Activated gamma-delta T cell (primary cell): ENCODE measurements around the gene CLCN1.
"Not testable (repeated sequence)": the region's sequence is repeated elsewhere in the genome, so short reads cannot be mapped to it uniquely, and the experiment has no call there.

Source experiments
- DNase-seq: peaks from one replicate; lab custom pipeline; 2025; lab: John Stamatoyannopoulos, UW
- total RNA-seq, 2 donors: gene quantifications; one replicate each; lab custom pipeline; 2026; lab: John Stamatoyannopoulos, UW

Gene CLCN1
- 0.10 to 0.87 reads per million in 2 donors for total RNA-seq

DNA sequence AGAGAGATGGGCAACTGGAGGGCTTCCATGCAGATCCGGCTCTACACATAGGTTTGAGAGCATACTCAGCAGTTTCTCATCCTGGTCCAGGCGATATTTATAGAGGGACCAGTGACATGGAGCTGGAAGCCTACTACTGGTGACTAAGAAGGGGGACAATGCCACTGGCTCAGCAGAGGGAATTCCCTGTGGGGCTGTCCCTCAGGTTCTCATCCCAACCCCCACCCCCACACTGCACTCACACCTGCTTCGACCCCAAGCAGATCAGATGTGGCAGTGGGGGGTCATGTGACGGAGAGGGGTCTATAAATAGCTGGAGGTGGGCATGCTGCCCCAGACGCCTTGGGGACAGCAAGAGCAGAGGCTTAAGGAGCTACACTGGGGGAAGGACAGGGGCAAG, at the start of gene CLCN1:
CLCN1 (plus strand) TSS at position 336 of the 400 bp plus-strand sequence. CDS start 102 bp downstream, outside the sequence.
- no peak for DNase-seq

DNA sequence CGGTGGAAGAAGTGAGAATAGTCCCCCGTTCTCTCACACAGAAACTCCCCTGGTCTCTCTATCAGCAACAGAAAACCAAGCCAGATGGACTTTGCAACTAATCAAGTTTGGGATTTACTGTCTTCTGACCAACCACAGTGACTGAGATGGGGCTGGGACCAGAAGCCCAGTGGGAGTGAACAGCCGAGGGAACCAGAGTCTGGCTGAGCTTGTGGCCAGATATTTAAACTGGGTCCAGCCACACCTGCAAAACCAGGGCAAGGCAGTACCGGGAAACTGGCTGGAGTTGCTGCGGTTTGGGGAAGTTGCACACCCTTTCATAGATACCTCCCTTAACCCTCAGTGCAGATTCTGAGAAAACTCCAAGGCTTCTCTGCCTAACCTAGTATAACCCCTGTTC, 46.7 kb upstream of the CLCN1 start:
- DNase-seq, result no peak

DNA sequence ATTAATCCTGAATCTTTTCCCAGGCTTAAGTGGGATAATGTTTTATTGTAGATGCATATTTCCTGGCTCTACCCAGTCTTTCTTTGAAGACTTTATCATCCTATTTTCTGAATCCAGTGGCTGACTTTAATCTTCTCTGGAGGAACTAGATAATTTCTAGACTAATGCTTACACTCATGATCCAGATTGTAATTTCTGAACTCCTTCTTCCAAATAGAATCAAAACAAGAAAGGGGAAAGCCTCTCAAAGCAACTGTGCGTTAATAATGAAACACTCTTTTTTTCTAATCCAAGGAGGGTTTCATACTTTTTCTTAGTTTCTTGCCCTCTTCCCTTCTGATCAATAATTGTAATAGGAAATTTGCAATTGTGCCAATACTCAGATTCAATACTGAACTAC, 44.7 kb upstream of the CLCN1 start:
- DNase-seq, result no peak

DNA sequence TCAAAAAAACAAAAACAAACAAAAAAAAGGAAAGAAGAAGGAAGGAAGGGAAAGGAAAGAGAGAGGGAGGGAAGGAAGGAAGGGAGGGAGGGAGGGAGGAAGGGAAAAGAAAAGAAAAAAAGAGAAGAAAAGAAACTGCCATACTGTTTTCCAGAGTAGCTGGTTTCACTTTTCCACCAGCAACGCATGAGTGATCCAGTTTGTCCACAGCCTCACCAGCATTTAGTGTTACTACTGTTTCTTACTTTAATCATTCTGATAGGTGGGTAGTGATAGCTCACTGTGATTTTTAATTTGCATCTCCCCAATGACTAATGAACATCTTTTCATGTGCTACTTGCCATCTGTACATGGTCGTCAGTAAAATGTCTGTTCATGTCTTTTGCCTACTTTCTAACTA, 43.0 kb upstream of the CLCN1 start:
- no peak for DNase-seq

DNA sequence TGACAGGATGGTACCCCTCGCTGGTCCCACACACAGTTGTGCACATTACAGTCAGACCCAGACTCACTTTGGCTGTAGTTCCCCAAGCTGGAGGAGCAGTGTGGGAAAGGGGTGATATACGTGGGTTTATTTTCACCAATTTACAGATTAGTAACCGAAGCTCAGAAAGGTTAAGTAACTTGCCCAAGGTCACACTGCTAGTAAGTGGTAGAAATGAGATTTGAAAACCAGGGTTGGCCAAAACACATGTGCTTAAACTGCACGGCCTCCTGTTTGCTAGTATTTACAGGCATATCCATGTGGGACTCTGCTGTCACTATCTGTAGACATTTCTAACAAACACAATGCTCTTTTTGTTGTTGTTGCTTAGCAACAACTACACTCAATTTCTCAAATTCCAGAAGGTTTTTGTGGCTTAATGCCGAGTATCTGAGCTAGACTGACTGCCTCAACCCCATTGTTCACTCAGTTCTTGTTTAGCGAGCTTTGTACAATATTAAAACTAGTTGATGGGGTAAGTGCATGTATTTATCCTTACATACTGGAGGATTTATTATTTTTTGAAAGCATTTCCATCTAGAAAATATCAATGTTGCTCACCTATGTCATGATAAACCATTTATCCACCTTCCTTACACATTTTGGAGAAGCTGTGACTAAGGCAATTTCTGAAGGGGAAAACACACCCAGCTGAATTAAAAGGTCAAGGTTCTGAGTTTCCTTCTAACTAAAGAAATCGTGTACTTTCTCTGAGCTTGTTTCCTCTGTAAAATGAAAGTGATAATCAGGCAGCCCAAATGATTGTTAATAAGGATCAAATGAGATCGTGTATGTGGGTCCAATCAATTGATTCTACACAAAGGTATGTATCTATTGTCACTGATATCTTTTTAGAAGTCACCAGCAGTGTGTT, 36.5 kb upstream of the CLCN1 start:
- no peak for DNase-seq

DNA sequence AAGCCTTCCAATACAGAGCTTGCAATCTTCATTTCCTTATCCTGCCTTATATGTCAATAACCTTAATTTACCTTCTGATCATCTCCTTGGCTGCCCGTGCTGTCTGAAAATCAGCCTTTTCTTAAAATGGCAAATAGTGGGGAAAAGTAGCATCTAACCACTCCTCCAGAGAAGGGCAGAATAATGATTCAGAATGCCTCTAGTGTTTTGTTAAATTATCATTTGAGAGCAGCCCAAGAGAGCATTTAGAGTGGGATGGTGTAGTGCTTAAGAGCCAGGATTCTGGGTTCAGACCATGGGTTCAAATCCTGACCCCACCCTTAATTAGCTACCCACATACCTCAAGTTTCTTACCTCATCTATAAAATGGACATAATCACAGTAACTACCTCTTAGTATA, 35.8 kb upstream of the CLCN1 start:
- no peak for DNase-seq

DNA sequence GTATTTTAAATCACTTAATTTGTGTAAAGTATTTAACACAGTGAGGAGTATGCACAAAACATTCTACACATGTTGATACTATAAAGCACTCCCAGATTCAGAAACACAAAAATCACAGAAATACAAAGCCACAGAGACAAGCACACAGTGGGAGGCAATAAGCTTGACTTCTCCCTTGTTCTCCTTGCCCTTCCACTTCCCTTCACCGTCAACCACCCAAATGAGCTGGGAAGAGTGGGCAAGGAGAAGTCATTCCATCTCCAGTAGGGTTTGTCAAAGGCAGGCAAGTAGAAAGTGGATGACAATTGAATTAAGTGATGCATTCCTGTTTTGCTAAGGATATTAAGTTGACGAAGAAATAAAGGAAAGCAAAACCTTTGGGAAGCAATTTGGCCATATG, 35.3 kb upstream of the CLCN1 start:
- DNase-seq, result no peak

DNA sequence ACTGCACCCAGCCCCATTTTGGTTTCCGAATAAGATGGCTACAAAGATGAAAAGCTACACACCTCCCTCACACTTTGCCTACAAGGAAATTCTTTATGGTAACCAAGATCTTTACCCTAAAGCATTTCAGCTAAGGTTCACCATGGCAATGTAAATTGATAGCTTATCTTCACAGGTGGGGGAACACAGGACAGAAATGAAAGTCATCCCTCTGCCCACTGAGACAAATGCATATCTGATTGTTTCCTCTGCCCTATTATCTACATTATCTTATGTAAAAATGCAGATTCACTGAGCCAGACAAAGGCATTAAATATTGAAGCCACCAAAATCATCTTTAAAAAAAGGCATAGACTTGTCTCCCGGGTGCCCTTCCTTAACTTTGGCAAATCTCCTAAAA, 34.4 kb upstream of the CLCN1 start:
- DNase-seq, result no peak

DNA sequence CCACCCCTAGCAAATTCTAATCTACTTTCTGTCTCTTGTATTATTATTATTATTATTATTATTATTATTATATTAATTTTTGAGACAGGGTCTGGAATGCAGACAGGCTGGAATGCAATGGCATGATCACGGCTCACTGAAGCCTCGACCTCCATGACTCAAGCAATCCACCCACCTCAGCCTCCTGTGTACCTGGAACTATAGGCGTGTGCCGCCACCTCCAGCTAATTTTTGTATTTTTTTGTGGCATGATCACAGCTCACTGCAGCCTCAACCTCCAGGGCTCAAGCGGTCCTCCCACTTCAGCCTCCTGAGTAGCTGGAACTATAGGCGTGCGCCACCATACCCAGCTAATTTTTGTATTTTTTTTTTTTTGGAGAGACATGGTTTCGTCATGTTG, 33.8 kb upstream of the CLCN1 start:
- no peak for DNase-seq

DNA sequence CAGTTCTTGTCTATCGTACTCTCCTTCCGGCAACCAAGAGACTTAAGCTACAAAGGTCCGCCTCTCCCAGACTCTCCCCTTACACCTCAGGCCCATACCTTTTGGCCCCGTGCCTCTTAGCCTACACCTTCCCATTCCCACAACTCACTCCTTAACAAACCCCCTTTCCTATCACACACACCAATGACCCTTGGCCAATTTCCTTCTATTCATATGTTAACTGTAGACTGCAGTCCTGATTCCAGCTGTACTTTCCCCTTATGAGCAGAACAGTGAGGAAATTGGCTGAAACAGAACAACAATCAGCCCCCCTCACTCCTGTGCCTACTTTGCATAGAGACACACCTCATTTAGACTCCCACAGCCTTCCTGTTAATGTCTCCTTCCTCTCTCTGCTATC, 32.5 kb upstream of the CLCN1 start:
- DNase-seq, result no peak

DNA sequence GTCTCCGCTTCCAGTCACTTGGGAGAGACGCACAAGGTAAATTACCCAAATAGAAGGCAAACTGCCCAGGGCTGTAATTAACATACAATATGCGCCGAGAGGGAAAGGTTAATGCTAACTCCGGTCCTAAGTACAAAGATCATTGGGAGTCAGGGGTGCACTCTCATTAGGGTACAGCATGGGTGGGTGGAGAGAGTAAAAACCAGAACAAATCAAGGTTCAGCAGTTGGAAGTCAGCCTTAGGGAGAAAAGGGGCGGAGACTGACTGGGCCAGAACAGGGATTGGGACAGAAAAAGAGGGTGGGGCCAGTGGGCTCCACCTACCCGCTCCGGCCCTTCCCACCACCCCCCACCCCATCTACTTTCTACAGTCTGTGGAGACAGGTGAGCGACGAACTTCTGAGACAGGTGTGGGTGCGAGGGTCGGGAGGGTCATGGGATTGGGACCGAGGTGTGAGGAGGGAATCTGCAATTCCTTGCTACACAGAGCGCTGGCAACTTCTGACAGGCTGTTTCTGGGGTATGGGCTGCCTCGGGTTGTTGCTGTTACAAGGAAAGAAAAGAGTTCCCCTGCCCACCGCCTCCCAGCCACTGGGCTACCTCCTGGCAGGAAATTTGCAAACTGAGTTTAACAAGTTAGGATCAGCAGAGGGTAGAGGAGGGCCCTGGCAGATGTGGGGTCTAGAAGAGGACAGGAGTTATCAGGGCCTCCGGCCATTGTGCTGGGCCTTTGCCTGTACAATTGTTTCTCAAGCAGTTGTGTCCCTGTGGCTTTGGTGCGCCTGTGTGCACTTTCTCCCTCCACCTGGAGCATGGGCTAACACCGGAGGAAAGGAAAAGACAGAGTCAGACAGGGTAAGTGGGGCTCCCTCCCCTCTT, 31.1 kb upstream of the CLCN1 start, which contains the start of gene TMEM139:
TMEM139 (plus strand) TSS at position 368 of the 879 bp plus-strand sequence. CDS start 1,000 bp downstream, outside the sequence.
- DNase-seq, result no peak

DNA sequence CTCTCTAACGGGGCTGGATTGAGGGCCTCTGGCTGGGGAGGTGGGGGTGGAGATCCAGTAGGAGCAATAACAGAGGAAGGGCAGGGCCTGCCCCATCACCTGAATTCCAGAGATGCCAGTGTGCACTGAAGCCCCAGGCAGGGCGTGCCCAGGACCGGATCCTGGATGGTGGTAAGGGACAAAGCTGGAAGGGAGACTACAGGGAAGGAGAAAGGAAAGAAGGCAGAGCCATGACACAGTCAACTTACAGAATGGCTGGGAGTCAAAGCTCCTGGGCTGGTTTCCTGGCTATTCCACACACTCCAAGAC, 30.5 kb upstream of the CLCN1 start:
- no peak for DNase-seq

DNA sequence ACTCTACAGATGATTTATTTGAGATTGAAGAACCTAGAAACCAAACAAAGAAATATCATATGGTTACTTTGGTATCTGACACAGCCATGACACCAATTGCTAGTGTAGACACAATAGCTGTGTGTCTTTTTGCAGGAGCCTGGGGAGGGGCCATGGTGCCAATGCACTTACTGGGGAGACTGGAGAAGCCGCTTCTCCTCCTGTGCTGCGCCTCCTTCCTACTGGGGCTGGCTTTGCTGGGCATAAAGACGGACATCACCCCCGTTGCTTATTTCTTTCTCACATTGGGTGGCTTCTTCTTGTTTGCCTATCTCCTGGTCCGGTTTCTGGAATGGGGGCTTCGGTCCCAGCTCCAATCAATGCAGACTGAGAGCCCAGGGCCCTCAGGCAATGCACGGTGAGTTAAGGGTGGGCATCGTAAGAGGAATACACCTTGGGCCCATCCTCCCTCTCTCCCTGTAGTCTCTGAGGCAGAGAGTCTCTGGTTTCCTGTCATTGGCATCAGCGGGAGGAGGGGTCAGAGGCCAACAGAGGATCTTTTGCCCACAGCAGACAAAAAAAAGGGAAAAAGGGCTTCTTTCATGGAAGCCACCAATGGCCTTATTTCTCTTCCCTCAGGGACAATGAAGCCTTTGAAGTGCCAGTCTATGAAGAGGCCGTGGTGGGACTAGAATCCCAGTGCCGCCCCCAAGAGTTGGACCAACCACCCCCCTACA, 29.9 kb upstream of the CLCN1 start:
- DNase-seq, result no peak

DNA sequence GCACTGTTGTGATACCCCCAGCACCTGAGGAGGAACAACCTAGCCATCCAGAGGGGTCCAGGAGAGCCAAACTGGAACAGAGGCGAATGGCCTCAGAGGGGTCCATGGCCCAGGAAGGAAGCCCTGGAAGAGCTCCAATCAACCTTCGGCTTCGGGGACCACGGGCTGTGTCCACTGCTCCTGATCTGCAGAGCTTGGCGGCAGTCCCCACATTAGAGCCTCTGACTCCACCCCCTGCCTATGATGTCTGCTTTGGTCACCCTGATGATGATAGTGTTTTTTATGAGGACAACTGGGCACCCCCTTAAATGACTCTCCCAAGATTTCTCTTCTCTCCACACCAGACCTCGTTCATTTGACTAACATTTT, 29.4 kb upstream of the CLCN1 start:
- no peak for DNase-seq

DNA sequence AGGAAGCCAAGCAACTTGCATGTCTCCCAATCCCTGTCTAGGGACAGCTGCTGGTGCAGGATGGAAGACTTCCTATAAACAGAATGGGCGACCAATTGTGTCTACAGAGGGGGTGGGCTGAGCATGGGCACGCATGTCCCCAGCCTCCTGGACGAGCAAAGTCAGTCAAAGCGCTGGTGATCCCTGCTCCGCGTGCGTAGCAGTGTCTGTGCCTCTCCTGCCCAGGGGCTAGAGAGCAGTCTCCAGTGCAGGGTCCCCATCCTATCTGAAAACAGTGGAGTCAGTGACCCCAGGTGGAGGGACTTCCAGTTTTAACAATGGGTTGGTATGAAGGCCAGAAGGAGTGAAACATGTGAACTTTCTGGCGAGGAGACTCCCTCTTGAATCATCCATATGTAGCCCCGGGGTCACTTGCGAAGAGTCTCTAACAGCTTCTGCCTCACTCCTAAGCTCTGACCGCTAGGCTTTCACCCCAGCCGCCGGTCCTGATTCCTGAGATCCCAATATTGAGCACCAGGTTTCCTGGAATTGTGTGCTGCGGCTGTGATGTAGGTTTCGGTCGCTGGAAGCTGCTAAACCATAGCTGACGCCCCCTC, 28.5 kb upstream of the CLCN1 start:
- no peak for DNase-seq

DNA sequence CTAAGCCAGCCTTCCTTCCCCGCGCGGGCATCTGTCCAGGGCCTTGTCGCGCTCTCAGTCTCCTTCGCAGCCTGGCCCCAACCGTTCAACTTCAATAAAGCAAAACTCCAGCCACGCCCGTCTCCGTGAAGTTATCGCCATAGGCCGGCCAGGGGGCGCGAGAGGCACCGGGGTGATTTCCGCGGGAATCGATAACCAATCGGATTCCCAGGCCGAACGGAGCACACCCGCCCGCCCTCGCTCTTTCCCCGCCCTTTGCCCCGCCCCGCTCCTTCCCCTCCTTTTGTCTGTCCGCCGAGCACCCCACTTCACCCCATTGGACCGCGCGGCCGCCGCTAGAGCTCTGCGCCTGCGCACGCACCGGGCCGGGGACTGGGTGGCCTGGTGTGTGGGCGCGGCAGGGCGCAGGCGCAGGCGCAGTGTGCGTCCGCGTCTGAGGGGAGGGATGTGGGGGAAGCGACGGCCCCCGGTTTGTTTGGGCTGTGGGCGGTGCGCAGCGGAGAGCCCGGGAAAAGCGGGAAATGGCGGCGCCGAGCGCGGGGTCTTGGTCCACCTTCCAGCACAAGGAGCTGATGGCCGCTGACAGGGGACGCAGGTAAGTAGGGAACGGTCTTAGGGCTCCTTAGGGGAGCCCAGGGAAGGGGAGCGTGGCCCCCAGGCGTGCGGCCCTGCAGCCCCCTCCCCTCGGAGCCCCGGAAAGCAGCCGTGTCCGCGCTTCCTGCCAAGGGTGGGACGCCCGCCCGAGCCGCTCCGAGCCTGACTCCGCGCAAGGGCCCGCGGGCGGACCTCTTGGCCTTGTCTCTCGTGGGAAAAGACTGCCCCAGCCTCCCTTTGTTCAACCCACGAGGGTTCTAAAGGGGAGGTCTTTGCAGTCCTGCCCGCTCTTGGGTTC, 27.7 kb upstream of the CLCN1 start, which contains the start of gene CASP2:
CASP2 (plus strand) TSS at position 417 of the 892 bp plus-strand sequence; CDS start at position 522, 105 bp downstream.
- peak; percentile 99 for DNase-seq

DNA sequence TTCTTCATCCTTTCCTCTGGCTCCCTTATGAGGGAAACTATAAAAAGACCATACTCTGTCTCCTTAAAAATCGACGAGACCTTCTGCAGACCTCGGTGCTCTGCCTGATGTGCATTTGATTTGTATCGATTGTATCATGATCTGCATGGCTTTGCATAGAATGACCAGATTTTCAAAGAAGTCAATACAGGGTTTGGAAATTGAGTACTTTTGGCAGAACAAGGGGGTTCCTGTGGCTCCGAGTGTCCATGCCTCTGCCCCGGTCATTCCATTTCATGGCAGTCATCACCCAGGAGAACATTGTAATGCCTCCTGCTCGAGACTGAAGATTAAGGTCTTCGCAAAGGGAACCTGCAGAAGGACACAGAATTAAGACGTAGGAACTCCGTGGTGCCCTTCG, 27.1 kb upstream of the CLCN1 start:
- no peak for DNase-seq

DNA sequence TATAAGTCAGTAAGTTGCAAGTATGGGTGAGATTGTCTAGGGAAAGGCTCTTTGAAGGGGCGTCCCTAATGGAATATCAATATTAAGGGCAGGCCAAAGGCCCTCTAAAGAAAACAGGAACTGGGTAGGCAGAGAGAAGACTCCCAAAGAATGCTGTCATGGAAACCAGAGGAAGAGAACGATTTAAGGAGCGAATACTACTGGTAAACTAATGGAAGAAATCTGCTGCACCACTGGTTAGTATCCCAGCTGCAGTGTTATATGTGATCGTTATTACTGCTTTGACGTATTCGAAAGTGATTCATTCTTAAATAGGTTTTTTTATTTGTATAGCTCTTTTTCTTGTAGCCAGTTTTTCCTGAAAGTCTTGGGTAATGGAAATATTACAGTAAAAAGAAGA, 26.5 kb upstream of the CLCN1 start:
- no peak for DNase-seq

DNA sequence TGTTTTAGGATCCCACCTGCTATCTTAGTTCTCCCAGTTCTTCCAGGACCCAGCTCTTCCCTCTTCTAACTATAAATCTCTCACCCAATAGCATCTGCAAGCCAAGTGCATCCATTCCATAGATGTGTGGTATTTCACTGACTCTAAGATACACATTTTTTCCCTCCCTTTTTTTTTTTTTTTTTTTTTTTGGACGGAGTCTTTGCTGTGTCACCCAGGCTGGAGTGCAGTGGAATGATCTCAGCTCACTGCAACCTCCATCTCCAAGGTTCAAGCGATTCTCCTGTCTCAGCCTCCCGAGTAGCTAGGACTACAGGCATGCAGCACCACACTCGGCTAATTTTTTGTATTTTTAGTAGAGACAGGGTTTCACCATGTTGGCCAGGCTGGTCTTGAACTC, 26.0 kb upstream of the CLCN1 start:
- not testable (repeated sequence) for DNase-seq

DNA sequence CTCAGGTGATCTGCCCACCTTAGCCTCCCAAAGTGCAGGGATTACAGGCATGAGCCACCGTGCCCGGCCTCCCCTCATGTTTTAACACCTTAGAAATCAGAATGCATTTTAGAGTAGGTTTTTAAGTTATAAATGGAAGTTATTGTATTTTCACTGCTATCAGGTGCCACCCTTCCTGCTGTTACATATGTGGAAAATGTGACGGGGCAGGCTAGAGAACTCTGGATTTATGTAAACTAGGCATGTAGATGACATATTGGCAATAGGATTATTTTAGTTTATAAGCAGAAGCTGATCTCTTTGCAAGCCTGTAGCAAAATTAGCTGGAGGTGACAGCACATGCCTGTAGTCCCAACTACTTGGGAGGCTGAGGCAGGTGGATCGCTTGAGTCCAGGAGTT, 25.6 kb upstream of the CLCN1 start:
- no peak for DNase-seq

DNA sequence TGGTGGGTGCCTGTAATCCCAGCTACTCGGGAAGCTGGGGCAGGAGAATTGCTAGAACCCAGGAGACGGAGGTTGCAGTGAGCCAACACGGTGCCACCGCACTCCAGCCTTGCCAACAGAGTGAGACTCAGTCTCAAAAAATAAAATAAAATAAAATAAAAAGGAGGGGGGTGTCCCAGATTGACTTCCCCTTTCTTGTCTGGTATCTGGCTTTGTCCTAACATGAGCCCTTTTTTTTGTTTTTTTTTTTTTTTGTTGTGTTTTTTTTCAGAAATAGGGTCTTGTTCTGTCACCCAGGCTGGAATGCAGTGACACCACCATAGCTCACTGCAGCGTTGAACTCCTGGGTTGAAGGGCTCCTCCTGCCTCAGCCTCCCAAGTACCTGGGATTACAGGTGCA, 23.0 kb upstream of the CLCN1 start:
- DNase-seq, result no peak
